Mesenchymal stem cell (in vitro differentiated cells and primary cell): ENCODE measurements around the gene KPNA4.

Experiments
- DNase-seq: peaks from one replicate; pipeline ENCODE4 v3.0.0-alpha.2; 2013
- H2AFZ ChIP-seq: one replicate; pipeline ENCODE4 v1.6.1; 2013; ENCODE audit warnings: low read depth, mild to moderate bottlenecking, control low read depth, inconsistent platforms, low read length, moderate library complexity
- H2AK5ac ChIP-seq: 2 replicates; pipeline ENCODE4 v1.6.1; 2013; ENCODE audit warnings: low read length, moderate library complexity, mild to moderate bottlenecking, inconsistent platforms; ENCODE audit not compliant: severe bottlenecking
- H2BK120ac ChIP-seq: one replicate; pipeline ENCODE4 v1.6.1; 2013; ENCODE audit warnings: low read depth, mild to moderate bottlenecking, inconsistent platforms, low read length, moderate library complexity
- H2BK12ac ChIP-seq, 2 experiments: one replicate each; pipeline ENCODE4 v1.6.1; 2013; ENCODE audit warnings: inconsistent platforms in 2 of 2, low read length in 2 of 2, mild to moderate bottlenecking in 2 of 2, moderate library complexity in 2 of 2, control low read depth in 1 of 2
- H2BK15ac ChIP-seq: one replicate; pipeline ENCODE4 v1.6.1; 2013; ENCODE audit warnings: mild to moderate bottlenecking, low read depth, inconsistent platforms; ENCODE audit not compliant: poor library complexity, severe bottlenecking
- H2BK5ac ChIP-seq: 2 replicates; pipeline ENCODE4 v1.6.1; 2013; ENCODE audit warnings: low read depth, mild to moderate bottlenecking, low read length, control low read depth, inconsistent platforms; ENCODE audit not compliant: poor library complexity, severe bottlenecking
- H3K14ac ChIP-seq, 2 experiments: one replicate each; pipeline ENCODE4 v1.6.1; 2013; ENCODE audit warnings: inconsistent platforms in 2 of 2, low read length in 2 of 2, control low read depth in 1 of 2, mild to moderate bottlenecking in 1 of 2, moderate library complexity in 1 of 2
- H3K18ac ChIP-seq, 2 experiments: one replicate each; pipeline ENCODE4 v1.6.1; 2013; ENCODE audit warnings: inconsistent platforms in 2 of 2, low read length in 2 of 2, control low read depth in 1 of 2, low read depth in 1 of 2, mild to moderate bottlenecking in 1 of 2
- H3K23ac ChIP-seq, 2 experiments: one replicate each; pipeline ENCODE4 v1.6.1; 2013; ENCODE audit warnings: inconsistent platforms in 2 of 2, low read length in 2 of 2, mild to moderate bottlenecking in 2 of 2, moderate library complexity in 2 of 2, control low read depth in 1 of 2
- H3K27ac ChIP-seq: 2 replicates; pipeline ENCODE4 v1.5.1; 2013; ENCODE audit warnings: mild to moderate bottlenecking, moderate library complexity, low read length, control low read depth, inconsistent platforms; ENCODE audit not compliant: poor library complexity, severe bottlenecking
- H3K27me3 ChIP-seq, 2 experiments: 2 replicates each; pipeline versions ENCODE4 v1.6.1 to v1.7.0; 2013; ENCODE audit warnings: low read length in 2 of 2, mild to moderate bottlenecking in 2 of 2, moderate library complexity in 2 of 2, control low read depth in 1 of 2, inconsistent platforms in 1 of 2; ENCODE audit not compliant: control insufficient read depth in 1 of 2, insufficient read depth in 1 of 2
- H3K36me3 ChIP-seq, 2 experiments: 2 replicates each; pipeline versions ENCODE4 v1.6.1 to v1.7.0; 2013; ENCODE audit warnings: low read length in 2 of 2, control low read depth in 1 of 2, inconsistent platforms in 1 of 2, low read depth in 1 of 2, mild to moderate bottlenecking in 1 of 2; ENCODE audit not compliant: insufficient read depth in 2 of 2, control insufficient read depth in 1 of 2
- H3K4ac ChIP-seq, 2 experiments: one replicate each; pipeline ENCODE4 v1.6.1; 2013; ENCODE audit warnings: inconsistent platforms in 2 of 2, low read length in 2 of 2, mild to moderate bottlenecking in 2 of 2, moderate library complexity in 2 of 2, control low read depth in 1 of 2, low read depth in 1 of 2
- H3K4me1 ChIP-seq: 2 replicates; pipeline ENCODE4 v1.6.1; 2013; ENCODE audit warnings: low read depth, low read length, control low read depth; ENCODE audit not compliant: control insufficient read depth, insufficient read depth
- H3K4me2 ChIP-seq: 2 replicates; pipeline ENCODE4 v1.6.1; 2013; ENCODE audit warnings: low read length, mild to moderate bottlenecking, inconsistent platforms; ENCODE audit not compliant: poor library complexity, severe bottlenecking
- H3K4me3 ChIP-seq, 2 experiments: 2 replicates each; pipeline versions ENCODE4 v1.5.1 to v1.7.0; 2013; ENCODE audit warnings: low read length in 2 of 2, mild to moderate bottlenecking in 2 of 2, control low read depth in 1 of 2, low read depth in 1 of 2; ENCODE audit not compliant: insufficient read depth in 1 of 2
- H3K79me1 ChIP-seq: replicated peaks from 2 replicates; pipeline ENCODE4 v1.6.1; 2013; ENCODE audit warnings: mild to moderate bottlenecking, control low read depth, low read length, inconsistent platforms; ENCODE audit not compliant: poor library complexity, severe bottlenecking
- H3K9ac ChIP-seq: 2 replicates; pipeline ENCODE4 v1.7.0; 2013; ENCODE audit warnings: mild to moderate bottlenecking, low read length, moderate library complexity
- H3K9me3 ChIP-seq: 2 replicates; pipeline ENCODE4 v1.7.0; 2013; ENCODE audit warnings: mild to moderate bottlenecking, low read length; ENCODE audit not compliant: control insufficient read depth
- H4K8ac ChIP-seq: one replicate; pipeline ENCODE4 v1.6.1; 2013; ENCODE audit warnings: inconsistent platforms, mild to moderate bottlenecking, low read length, moderate library complexity
- H4K91ac ChIP-seq: one replicate; pipeline ENCODE4 v1.6.1; 2013; ENCODE audit warnings: mild to moderate bottlenecking, low read length, inconsistent platforms
- WGBS: methylation state at CpG from one replicate; pipeline ENCODE4 v1.1.7; 2013; ENCODE audit warnings: mixed read lengths; 5-methylcytosine and 5-hydroxymethylcytosine counted together

The KPNA4 gene

GRCh38 chr3:160540551-160540950 is 24.8 kb downstream of the KPNA4 start:
- Histone ChIP-seq H4K91ac (no peak overlapping the region), H2BK15ac (no peak overlapping the region), H2AK5ac (no peak overlapping the region), H3K14ac (no peak overlapping the region), H3K27me3 (no peaks in the 10 kb centered on the region), H4K8ac (no peak overlapping the region), H3K4ac (no peak overlapping the region), H3K27ac (no peak overlapping the region), H3K79me1 (no peaks in the 10 kb centered on the region), H2BK120ac (no peak overlapping the region), H3K36me3 (peaks cover 3 to 5% of the 10 kb centered on the region in 2 experiments), H3K4me1 (peaks cover 4% of the 10 kb centered on the region), H3K9ac (no peak overlapping the region), H3K4me3 (no peak overlapping the region), H3K4me2 (no peak overlapping the region), H3K18ac (no peak overlapping the region), H2BK12ac (no peak overlapping the region), H2AFZ (no peak overlapping the region), H3K23ac (no peak overlapping the region), H3K9me3 (no peaks in the 10 kb centered on the region), H2BK5ac (no peak overlapping the region)
- peak; percentile 57 for DNase-seq
- WGBS: 86% methylated on average over 1 of the region's 2 CpGs

DNA sequence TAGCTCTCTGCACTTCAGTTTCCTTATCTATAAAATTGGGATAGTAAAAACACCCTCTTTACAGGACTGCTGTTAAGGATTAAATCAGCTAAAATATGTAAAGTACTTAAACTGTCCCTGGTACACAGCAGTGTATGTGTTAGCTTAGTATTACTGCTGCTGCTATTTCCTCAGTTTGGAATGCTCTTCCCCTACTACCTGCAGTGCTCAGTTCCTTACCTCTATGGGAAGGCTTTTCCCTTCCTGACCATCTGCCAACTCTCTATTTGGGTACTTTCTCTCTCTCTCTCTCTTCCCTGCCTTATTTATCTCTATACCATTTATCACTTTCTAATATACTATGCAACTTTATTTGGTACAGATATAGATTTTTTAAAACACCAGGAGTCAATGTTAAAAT is 26.5 kb downstream of the KPNA4 start:
- H3K4ac ChIP-seq: no peak overlapping the region
- no peaks in the 10 kb centered on the region for H3K27me3 ChIP-seq
- H3K27ac ChIP-seq: no peak overlapping the region
- H3K4me2 ChIP-seq: no peak overlapping the region
- no peak overlapping the region for H2BK5ac ChIP-seq
- H3K18ac ChIP-seq: no peak overlapping the region
- no peak overlapping the region for H4K91ac ChIP-seq
- H2BK15ac ChIP-seq: no peak overlapping the region
- H3K14ac ChIP-seq: no peak overlapping the region
- H2BK120ac ChIP-seq: no peak overlapping the region
- no peak overlapping the region for H2BK12ac ChIP-seq
- H4K8ac ChIP-seq: no peak overlapping the region
- DNase-seq: no peak
- H2AK5ac ChIP-seq: no peak overlapping the region
- no peaks in the 10 kb centered on the region for H3K9me3 ChIP-seq
- H3K79me1 ChIP-seq: no peaks in the 10 kb centered on the region
- peaks cover 2% of the 10 kb centered on the region for H3K4me1 ChIP-seq
- peaks cover 5 to 21% of the 10 kb centered on the region in 2 experiments for H3K36me3 ChIP-seq
- no peak overlapping the region for H3K9ac ChIP-seq
- H2AFZ ChIP-seq: no peak overlapping the region
- H3K23ac ChIP-seq: no peak overlapping the region
- H3K4me3 ChIP-seq: no peak overlapping the region

DNA sequence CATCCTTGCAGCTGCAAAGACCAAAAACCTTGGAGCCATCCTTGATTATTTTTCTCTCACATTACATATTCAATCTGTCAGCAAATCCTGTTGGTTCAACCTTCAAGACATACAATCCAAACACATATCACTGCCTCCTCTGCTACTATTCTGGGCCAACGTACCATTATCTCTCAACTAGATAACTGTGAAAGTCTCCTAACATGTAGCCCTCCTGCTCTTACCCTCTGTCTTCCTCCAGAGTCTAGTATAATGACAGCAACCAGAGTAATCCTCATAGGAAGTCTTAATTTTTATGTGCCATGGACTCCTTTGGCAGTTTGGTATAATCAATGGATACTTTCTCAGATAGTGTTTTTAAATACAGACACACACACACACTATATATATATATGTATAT is 27.6 kb downstream of the KPNA4 start:
- no peaks in the 10 kb centered on the region for H3K9me3 ChIP-seq
- no peak overlapping the region for H3K4me3 ChIP-seq
- no peak for DNase-seq
- peaks cover 4% of the 10 kb centered on the region for H3K79me1 ChIP-seq
- H3K27me3 ChIP-seq: no peaks in the 10 kb centered on the region
- no peak overlapping the region for H2AK5ac ChIP-seq
- H2BK120ac ChIP-seq: no peak overlapping the region
- no peak overlapping the region for H3K23ac ChIP-seq
- H3K4me2 ChIP-seq: no peak overlapping the region
- H3K4me1 ChIP-seq: no peaks in the 10 kb centered on the region
- no peak overlapping the region for H3K27ac ChIP-seq
- H3K9ac ChIP-seq: no peak overlapping the region
- WGBS: 79% methylated on average over 1 of the region's 1 CpG
- no peak overlapping the region for H3K18ac ChIP-seq
- H3K36me3 ChIP-seq: peaks cover 5 to 32% of the 10 kb centered on the region in 2 experiments
- no peak overlapping the region for H2AFZ ChIP-seq
- H2BK15ac ChIP-seq: no peak overlapping the region
- H3K14ac ChIP-seq: no peak overlapping the region
- no peak overlapping the region for H4K91ac ChIP-seq
- H4K8ac ChIP-seq: no peak overlapping the region
- H3K4ac ChIP-seq: no peak overlapping the region
- H2BK5ac ChIP-seq: no peak overlapping the region
- no peak overlapping the region for H2BK12ac ChIP-seq

DNA sequence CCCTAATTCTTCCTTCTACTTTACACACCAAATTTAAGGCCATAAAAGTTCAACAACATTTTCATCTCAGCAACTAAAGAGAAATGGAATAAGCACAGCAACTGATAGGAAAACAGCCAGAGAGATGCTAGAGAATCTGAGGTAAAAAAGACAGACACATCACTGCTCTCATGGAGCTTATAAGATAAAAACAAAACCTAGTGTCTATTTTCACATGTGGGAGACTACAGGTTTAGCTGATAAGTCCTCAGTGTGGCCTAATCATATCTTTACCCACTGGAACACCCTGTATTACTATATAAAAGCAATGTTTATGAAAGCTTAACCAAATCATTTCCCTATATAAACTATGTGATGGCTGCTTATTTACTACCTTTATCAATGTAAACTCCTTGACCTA is 33.0 kb downstream of the KPNA4 start:
- Histone ChIP-seq H2AK5ac (no peak overlapping the region), H2BK5ac (no peak overlapping the region), H2BK12ac (no peak overlapping the region), H3K79me1 (peaks cover 11% of the 10 kb centered on the region), H3K4ac (no peak overlapping the region), H3K4me2 (no peak overlapping the region), H3K14ac (no peak overlapping the region), H2BK15ac (no peak overlapping the region), H2AFZ (no peak overlapping the region), H3K4me3 (no peak overlapping the region), H3K9me3 (no peaks in the 10 kb centered on the region), H3K18ac (no peak overlapping the region), H3K27ac (no peak overlapping the region), H2BK120ac (no peak overlapping the region), H4K91ac (no peak overlapping the region), H4K8ac (no peak overlapping the region), H3K9ac (no peak overlapping the region), H3K4me1 (no peaks in the 10 kb centered on the region), H3K23ac (no peak overlapping the region), H3K27me3 (no peaks in the 10 kb centered on the region), H3K36me3 (peaks cover 23 to 83% of the 10 kb centered on the region in 2 experiments)
- no peak for DNase-seq
